ENCODE results near the gene MOGAT1. TPM values are rescaled to one million over a fixed set of nuclear protein-coding genes. Genes with fewer than 3 reads are reported as not detected.
"Not testable (repeated sequence)": the region's sequence is repeated elsewhere in the genome, so short reads cannot be mapped to it uniquely, and the experiment has no call there.

MOGAT1 gene
- total RNA-seq, 2 experiments from 2014 or later, result not detected

- DNase-seq, result no peak
- no peaks in the 10 kb centered on the region for H3K4me1 Mint-ChIP-seq (ENCODE audit: low read depth)
- H3K9me3 Mint-ChIP-seq, result no peaks in the 10 kb centered on the region
- ChIA-PET CTCF (interaction anchor here (0.6 to 1.2 kb wide), 4 partner anchors 24 to 186 kb away, joined by 3 read pairs; no protein-coding TSS in a partner anchor), POLR2A (no interaction called here)
- H3K36me3 Mint-ChIP-seq, result no peaks in the 10 kb centered on the region
- no peak overlapping the region for H3K27ac Mint-ChIP-seq
- intact Hi-C loops (cut with micrococcal nuclease), result no loop called here
- H3K4me3 Mint-ChIP-seq, result no peak overlapping the region
- peaks cover 2% of the 10 kb centered on the region for H3K27me3 Mint-ChIP-seq
These were observed 81.9 kb downstream of the MOGAT1 start for GRCh38 chr2:222753251-222753824.

DNA sequence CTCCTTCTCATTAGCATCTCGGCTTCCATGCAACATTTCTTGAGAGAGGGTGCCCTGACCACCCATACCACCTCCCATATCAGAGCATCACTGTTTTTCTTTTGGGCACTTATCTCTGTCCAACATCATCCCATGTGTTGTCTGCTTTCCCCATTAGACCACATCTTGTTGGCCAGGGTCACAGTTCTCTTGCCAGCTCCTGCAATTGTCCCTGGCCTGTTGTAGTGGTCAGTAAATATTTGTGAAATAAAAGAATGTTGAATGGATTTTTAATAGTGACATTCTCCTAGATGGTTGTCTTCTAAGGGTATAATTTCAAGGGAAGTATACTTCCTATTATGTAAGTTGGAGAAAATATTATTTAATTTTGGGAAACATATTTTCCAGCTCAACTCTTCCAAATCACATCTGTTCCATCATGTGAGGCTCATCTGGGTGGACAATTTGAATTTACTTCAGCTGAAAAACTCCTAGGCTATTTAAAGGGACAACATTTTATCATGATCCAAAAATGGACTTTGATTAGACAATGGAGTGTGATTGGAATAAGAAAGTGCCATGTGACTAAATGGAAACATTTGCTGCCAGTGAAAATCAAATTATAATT, 83.0 kb downstream of the MOGAT1 start:
- no peak for DNase-seq
- Mint-ChIP-seq H3K4me1 (ENCODE audit: low read depth) (no peaks in the 10 kb centered on the region), H3K27me3 (peaks cover 2% of the 10 kb centered on the region), H3K9me3 (no peaks in the 10 kb centered on the region), H3K4me3 (no peak overlapping the region), H3K36me3 (no peaks in the 10 kb centered on the region), H3K27ac (no peak overlapping the region)
- intact Hi-C loops (cut with micrococcal nuclease), result no loop called here
- POLR2A ChIA-PET, result no interaction called here
- CTCF ChIA-PET, result no interaction called here

DNA sequence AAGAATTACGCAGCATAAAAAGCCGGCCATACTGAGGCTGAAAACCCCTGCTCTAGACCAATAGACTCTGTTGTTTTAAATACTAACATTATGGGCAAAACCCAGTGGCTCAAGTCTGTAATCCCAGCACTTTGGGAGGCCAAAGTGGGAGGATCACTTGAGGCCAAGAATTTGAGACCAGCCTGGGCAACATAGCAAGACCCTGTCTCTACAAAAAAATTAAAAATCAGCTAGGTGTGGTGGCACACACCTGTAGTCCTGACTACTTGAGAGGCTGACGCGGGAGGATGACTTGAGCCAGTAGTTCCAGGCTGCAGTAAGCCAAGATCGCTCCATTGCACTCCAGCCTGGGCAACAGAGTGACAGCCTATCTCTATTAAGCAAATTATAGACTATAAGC, 84.1 kb downstream of the MOGAT1 start:
- CTCF ChIA-PET, H3K27ac Mint-ChIP-seq, POLR2A ChIA-PET: not testable (repeated sequence)

DNA sequence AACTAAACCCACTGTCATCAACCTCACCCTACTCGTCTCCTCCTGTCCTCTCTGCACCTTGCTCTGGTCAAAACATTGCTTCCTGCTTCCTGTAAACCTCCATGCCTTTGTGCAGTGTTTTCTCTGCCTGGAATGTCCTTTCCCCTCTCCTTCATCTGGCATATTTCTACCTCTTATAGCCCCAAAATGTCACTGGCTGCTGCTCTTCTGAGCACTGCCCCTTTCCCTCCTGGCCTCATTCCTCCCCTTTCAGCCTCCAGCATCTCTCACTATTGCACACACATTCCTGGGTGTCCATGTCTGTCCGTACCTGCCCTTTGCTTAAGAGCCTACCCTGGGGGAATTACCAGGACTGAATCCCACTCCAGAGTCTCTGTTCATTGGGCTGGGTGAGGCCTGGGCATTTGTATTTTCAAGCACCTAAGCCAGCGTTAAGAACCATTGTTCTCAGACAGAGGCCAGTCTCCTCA, 84.9 kb downstream of the MOGAT1 start:
- Mint-ChIP-seq H3K27ac (no peak overlapping the region), H3K4me1 (ENCODE audit: low read depth) (no peaks in the 10 kb centered on the region), H3K36me3 (no peaks in the 10 kb centered on the region), H3K4me3 (no peak overlapping the region), H3K9me3 (no peaks in the 10 kb centered on the region), H3K27me3 (peaks cover 2% of the 10 kb centered on the region)
- CTCF ChIA-PET, result no interaction called here
- intact Hi-C loops (cut with micrococcal nuclease), result no loop called here
- DNase-seq, result no peak
- POLR2A ChIA-PET, result no interaction called here

More for the DNA sequence above, 84.1 kb downstream of the MOGAT1 start:
- H3K36me3 Mint-ChIP-seq; H3K27me3 Mint-ChIP-seq; intact Hi-C loops (cut with micrococcal nuclease); DNase-seq; H3K9me3 Mint-ChIP-seq; H3K4me1 Mint-ChIP-seq (ENCODE audit: low read depth); H3K4me3 Mint-ChIP-seq: not testable (repeated sequence)

GRCh38 chr2:222756951-222757650, 85.6 kb downstream of the MOGAT1 start:
- Mint-ChIP-seq H3K36me3 (no peaks in the 10 kb centered on the region), H3K9me3 (no peaks in the 10 kb centered on the region), H3K27me3 (peaks cover 5% of the 10 kb centered on the region), H3K4me3 (no peak overlapping the region), H3K27ac (no peak overlapping the region), H3K4me1 (ENCODE audit: low read depth) (no peaks in the 10 kb centered on the region)
- POLR2A ChIA-PET, result no interaction called here
- no peak for DNase-seq
- intact Hi-C loops (cut with micrococcal nuclease), result no loop called here
- CTCF ChIA-PET, result no interaction called here

Other genes starting within 250 kb of the MOGAT1 start
- gene SGPP2, start 247.1 kb upstream of the MOGAT1 start, total RNA-seq, result 10 to 100 TPM; 20.3 to 20.8 TPM
- gene FARSB, start 15.6 kb upstream of the MOGAT1 start, total RNA-seq, result 10 to 100 TPM; 40.3 to 41.4 TPM
- gene ACSL3, start 189.4 kb downstream of the MOGAT1 start, total RNA-seq, result 10 to 100 TPM; 48.7 to 57.2 TPM

Data from activated CD4-positive, alpha-beta memory T cell treated with anti-CD3 and anti-CD28 coated beads for 36 hours (primary cell).